Large intestine (tissue), 12 donors: ENCODE results near the gene SPEN. TPM values are rescaled to one million over a fixed set of nuclear protein-coding genes. Genes with fewer than 3 reads are reported as not detected.
"Not testable (repeated sequence)": the region's sequence is repeated elsewhere in the genome, so short reads cannot be mapped to it uniquely, and the experiment has no call there.

Experiments
- DNase-seq, 2 donors: peaks; one replicate each; pipeline versions ENCODE4 v3.0.0 to v3.0.0-alpha.2; 2013
- H3K27ac ChIP-seq: one replicate; pipeline ENCODE4 v1.5.1; 2013; ENCODE audit warnings: low read length
- H3K27me3 ChIP-seq: 2 replicates; pipeline ENCODE4 v1.6.1; 2013; ENCODE audit warnings: low read length; ENCODE audit not compliant: control insufficient read depth, insufficient read depth
- H3K36me3 ChIP-seq: 2 replicates; pipeline ENCODE4 v1.6.1; 2013; ENCODE audit warnings: low read length; ENCODE audit not compliant: control insufficient read depth, insufficient read depth
- H3K4me1 ChIP-seq: one replicate; pipeline ENCODE4 v1.6.1; 2013; ENCODE audit warnings: low read length; ENCODE audit not compliant: control insufficient read depth, insufficient read depth
- H3K4me3 ChIP-seq: one replicate; pipeline ENCODE4 v1.5.1; 2013; ENCODE audit warnings: low read length
- H3K9me3 ChIP-seq: one replicate; pipeline ENCODE4 v1.6.1; 2013; ENCODE audit warnings: mild to moderate bottlenecking, low read depth, low read length, moderate library complexity; ENCODE audit not compliant: control insufficient read depth
- WGBS: methylation state at CpG from one replicate; pipeline ENCODE4 v1.1.5; 2013; ENCODE audit warnings: low lambda C conversion rate; ENCODE audit not compliant: insufficient coverage; 5-methylcytosine and 5-hydroxymethylcytosine counted together
- long read RNA-seq, 11 donors: transcript quantifications; one replicate each; lab custom pipeline, GENCODE V29; 2026
- polyA plus RNA-seq: library from polyadenylated mRNA; unstranded; fragments of 120-200 nt; gene quantifications from one replicate; pipeline ENCODE4 v1.2.1, GENCODE V29; 2013

Gene SPEN
- 47.8 TPM for polyA plus RNA-seq
- long read RNA-seq, donor 1, partial matches to known transcripts: 6 of 7 reads
- long read RNA-seq, donor 1, other reads (novel, unspliced or antisense): 0 of 7 reads
- long read RNA-seq, donor 2, partial matches to known transcripts: 9 of 16 reads
- long read RNA-seq, donor 2, other reads (novel, unspliced or antisense): 0 of 16 reads
- long read RNA-seq, donor 3: 0 reads
- long read RNA-seq, donor 4, partial matches to known transcripts: 0 of 1 reads
- long read RNA-seq, donor 4, other reads (novel, unspliced or antisense): 0 of 1 reads
- long read RNA-seq, donor 5, partial matches to known transcripts: 0 of 6 reads
- long read RNA-seq, donor 5, other reads (novel, unspliced or antisense): 0 of 6 reads
- long read RNA-seq, donor 6, partial matches to known transcripts: 15 of 17 reads
- long read RNA-seq, donor 6, other reads (novel, unspliced or antisense): 0 of 17 reads
- long read RNA-seq, donor 7, partial matches to known transcripts: 5 of 8 reads
- long read RNA-seq, donor 7, other reads (novel, unspliced or antisense): 0 of 8 reads
- long read RNA-seq, donor 8, partial matches to known transcripts: 10 of 13 reads
- long read RNA-seq, donor 8, other reads (novel, unspliced or antisense): 0 of 13 reads
- long read RNA-seq, donor 9: 0 reads
- long read RNA-seq, donor 10, partial matches to known transcripts: 24 of 25 reads
- long read RNA-seq, donor 10, other reads (novel, unspliced or antisense): 0 of 25 reads
- long read RNA-seq, donor 11, partial matches to known transcripts: 31 of 32 reads
- long read RNA-seq, donor 11, other reads (novel, unspliced or antisense): 0 of 32 reads

DNA sequence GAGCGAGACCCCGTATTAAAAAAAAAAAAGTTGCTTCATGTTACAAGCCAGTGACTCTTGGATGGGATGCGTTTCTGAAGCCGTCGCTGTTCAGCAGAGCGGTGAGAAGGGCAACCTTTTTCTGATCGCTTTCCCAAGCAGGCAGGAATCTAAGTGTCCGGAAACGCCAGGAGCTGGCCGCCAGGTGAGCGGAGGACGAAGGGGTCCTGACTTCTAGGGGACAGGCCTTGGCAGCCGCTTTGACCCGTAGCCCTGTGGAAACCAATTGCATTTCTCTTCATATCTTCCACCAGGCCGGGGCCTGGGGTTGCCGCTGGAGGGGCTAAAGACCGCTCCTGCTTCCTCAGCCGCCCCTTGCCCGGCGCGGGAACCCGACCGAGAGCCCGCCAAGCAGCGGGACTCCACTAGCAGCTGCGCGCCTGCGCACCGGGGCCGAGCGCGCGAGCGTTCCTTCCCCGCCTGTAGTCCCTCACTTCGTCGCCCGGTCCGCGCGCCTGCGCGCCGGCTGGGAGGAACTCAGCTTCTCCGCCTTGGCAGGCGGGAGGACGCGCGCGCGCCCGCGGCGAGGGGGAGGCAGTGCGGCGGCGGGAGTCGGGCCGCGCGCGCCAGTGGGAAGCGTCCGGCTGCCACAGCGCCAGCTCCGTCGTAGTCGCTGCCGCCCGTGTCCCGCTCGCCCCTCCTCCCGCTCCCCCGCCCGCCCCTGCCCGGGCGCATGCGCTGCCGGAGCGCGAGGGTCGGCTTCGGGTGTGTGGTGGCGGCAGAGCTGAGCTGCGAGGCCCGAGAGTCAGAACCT, at the start of gene SPEN:
Gene SPEN, plus strand, starts transcription at position 608 of the 793 bp plus-strand sequence. CDS start 361 bp downstream, outside the sequence.
- no CpG with 5 or more reads among the region's 86 CpGs for WGBS
- peaks cover 12% of the 10 kb centered on the region for H3K4me1 ChIP-seq

DNA sequence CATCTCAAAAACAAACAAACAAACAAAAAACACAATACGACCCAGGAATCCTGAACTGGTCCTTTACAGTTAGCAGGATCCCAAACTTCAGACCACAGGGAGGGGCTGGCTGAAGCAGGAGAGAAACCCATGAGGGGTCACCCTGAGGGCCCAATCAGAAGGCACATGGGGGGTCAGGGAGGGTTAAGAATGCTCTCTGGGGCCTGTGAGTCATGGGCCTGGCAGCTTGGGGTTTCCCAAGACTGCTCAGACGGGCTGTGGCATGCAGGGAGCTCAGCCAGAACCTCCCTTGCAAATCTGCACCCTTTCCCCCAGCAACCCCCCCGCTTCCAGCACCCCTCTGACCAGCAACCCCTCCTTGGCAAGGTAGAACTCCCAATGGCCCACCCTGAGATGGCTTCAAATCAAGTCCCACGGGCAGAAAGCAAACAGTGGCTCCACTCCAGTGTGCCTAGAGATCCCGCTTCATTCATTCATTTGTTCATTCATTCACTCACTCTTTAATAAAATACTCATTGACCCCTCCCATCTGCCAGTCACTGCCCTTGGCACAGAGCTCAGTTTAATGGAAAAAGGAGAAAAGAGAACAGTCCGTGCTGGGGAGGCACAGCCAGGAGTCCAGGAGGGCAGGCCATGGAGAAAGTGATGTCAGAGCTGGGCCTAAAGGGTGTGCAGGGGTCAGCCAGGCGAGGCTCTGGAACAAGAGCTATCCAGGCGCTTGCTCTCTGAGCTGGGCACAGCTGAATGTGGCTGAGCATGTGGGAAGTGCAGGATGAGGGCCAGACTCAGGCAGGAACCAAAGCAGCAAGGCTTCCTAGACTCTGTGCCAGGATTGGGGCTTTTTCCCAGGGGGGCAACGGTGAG, 48.3 kb upstream of the SPEN start:
- Histone ChIP-seq H3K27ac (peak overlapping the region; percentile 64), H3K4me1 (peaks cover 47% of the 10 kb centered on the region), H3K27me3 (no peaks in the 10 kb centered on the region), H3K4me3 (no peak overlapping the region), H3K9me3 (no peaks in the 10 kb centered on the region), H3K36me3 (no peaks in the 10 kb centered on the region)
- DNase-seq: peak in 1 of 2 donors; percentile 42
- no CpG with 5 or more reads among the region's 9 CpGs for WGBS

More for the DNA sequence above, at the start of gene SPEN:
- Histone ChIP-seq H3K4me3 (peak within 1 kb of the TSS; percentile 99), H3K9me3 (no peaks in the 10 kb centered on the region), H3K27ac (peak within 1 kb of the TSS; percentile 97), H3K27me3 (no peaks in the 10 kb centered on the region), H3K36me3 (no peaks in the 10 kb centered on the region)
- DNase-seq: peak; percentile 98 to 99

DNA sequence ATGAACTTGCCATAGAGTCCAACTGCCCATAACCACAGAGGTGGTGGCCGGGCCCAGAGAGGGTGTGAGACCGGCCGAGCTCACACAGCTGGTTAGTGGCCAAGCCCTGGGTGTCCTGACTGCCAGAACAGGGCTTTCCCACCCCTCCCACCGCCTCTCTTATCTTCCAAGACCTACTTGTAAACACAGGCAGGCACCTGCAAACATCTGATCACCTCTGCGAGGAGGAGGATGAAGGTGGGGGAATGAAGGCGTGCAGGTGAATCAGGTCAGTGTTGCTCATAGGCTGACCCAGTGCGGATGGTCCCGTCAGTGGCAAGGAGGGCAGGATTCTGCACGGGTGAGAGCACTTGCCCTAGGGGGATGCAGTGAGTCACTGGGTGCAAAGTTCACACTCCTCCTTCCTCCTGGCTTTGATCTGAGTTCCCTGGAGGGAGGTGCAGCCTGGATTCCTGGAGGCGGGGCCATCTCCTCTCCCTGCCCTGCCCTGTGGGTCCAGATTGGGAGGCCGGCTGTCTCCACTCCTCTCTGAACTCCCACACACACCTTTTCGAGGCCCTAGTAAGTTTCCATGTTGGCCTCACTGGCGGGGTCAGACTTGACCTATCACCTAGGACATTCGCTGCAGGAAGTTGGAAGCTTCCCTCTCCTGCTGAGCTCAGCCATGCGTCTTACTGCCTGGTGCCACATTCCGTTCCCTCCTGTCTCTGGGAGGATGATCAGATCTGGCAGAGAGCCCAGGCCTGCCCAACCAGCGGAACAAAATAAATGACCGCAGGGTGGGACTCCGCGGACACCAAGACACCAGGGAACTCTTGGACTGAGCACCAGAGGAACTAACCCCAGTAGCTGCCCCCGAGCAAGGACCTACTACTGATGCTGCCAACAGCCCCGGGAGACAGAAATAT, 47.3 kb upstream of the SPEN start:
- Histone ChIP-seq H3K36me3 (no peaks in the 10 kb centered on the region), H3K4me3 (no peak overlapping the region), H3K9me3 (no peaks in the 10 kb centered on the region), H3K27me3 (no peaks in the 10 kb centered on the region), H3K4me1 (peaks cover 40% of the 10 kb centered on the region), H3K27ac (peak overlapping the region; percentile 64)
- WGBS: no CpG with 5 or more reads among the region's 22 CpGs
- DNase-seq: peak; percentile 94 to 97

- Histone ChIP-seq H3K4me1 (peaks cover 26% of the 10 kb centered on the region), H3K9me3 (no peaks in the 10 kb centered on the region), H3K36me3 (no peaks in the 10 kb centered on the region), H3K27ac (no peak overlapping the region), H3K27me3 (no peaks in the 10 kb centered on the region), H3K4me3 (no peak overlapping the region)
- WGBS: no CpG with 5 or more reads among the region's 17 CpGs
- DNase-seq: no peak
Measured at GRCh38 chr1:15802234-15802965, 45.1 kb upstream of the SPEN start.

DNA sequence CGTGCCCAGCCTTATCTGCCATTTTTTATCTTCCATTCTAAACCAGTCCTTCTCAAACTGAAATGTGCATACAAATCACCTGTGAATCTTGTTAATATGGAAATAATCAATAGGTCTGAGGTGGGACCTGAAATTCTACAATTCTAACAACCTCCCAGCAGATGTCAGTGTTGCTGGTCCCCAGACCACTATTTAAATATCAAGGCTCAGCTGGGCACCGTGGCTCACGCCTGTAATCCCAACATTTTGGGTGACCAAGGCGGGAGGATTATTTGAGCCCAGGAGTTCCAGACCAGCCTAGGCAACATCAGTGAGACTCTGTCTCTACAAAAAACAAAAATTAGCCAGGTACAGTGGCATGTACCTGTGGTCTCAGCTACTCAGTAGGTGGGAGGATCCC, 44.1 kb upstream of the SPEN start:
- Histone ChIP-seq H3K36me3 (no peaks in the 10 kb centered on the region), H3K4me1 (peaks cover 26% of the 10 kb centered on the region), H3K4me3 (no peak overlapping the region), H3K9me3 (no peaks in the 10 kb centered on the region), H3K27me3 (no peaks in the 10 kb centered on the region), H3K27ac (no peak overlapping the region)
- WGBS: no CpG with 5 or more reads among the region's 4 CpGs
- no peak for DNase-seq

DNA sequence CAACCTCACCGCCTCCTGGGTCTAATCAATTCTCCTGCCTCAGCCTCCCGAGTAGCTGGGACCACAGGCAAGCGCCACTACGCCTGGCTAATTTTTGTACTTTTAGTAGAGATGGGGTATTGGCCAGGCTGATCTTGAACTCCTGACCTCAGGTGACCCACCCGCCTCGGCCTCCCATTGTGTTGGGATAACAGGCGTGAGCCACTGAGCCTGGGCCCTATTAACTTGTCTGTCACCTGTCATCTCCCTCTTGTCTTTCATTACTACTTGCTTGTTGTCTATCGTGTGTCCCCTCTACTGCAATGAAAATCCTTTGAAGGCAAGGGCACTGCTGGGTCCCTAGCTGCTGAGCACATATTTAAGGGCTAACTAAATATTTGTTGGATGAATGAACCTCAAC, 43.4 kb upstream of the SPEN start:
- no peaks in the 10 kb centered on the region for H3K27me3 ChIP-seq
- H3K4me1 ChIP-seq: peaks cover 24% of the 10 kb centered on the region
- WGBS: 59% methylated on average over 3 of the region's 8 CpGs
- no peaks in the 10 kb centered on the region for H3K36me3 ChIP-seq
- H3K27ac ChIP-seq: no peak overlapping the region
- DNase-seq: no peak
- H3K4me3 ChIP-seq: no peak overlapping the region
- H3K9me3 ChIP-seq: no peaks in the 10 kb centered on the region

DNA sequence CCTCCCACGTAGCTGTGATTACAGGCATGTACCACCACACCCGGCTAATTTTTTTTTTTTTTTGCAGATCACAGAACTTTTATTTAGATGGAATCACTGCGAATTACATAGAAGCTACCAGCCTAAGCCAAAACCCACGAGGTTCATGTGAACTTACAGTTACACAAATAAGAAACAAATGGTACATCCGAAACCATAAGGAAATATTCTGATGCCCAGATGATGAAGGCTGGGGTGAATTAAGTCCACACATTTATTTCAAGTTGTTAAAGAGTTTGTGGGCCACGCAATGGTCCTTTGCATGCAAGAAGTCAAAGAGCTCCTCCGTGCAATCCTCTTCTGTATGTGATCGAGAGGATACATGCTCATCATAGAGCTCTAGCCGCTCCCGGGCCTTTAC, 40.4 kb upstream of the SPEN start:
- no peak overlapping the region for H3K27ac ChIP-seq
- H3K27me3 ChIP-seq: no peaks in the 10 kb centered on the region
- H3K36me3 ChIP-seq: no peaks in the 10 kb centered on the region
- no peaks in the 10 kb centered on the region for H3K9me3 ChIP-seq
- H3K4me3 ChIP-seq: no peak overlapping the region
- whole genome bisulfite sequencing: no CpG with 5 or more reads among the region's 10 CpGs
- peaks cover 1% of the 10 kb centered on the region for H3K4me1 ChIP-seq
- DNase-seq: no peak

DNA sequence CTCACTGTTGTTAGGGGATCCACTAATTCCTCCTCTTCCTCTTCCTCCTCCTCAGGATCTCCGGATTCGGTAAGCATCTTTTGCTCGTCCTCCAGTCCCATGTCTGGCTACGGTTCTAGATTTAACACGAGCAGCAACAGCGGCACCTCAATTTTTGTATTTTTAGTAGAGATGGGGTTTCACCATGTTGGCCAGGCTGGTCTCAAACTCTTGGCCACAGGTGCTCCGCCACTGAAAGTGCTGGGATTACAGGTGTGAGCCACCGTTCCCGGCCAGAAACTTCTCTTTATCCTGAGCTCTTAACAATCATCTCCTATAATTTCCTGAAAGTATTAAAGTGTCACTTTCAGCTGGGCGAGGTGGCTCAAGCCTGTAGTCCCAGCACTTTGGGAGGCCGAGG, 40.0 kb upstream of the SPEN start, which contains the start of gene UQCRHL:
Gene UQCRHL, minus strand, starts transcription at position 101 of the 400 bp plus-strand sequence. Its CDS starts 0 bp downstream, at position 101.
- H3K9me3 ChIP-seq, H3K27ac ChIP-seq, H3K27me3 ChIP-seq, H3K4me1 ChIP-seq, DNase-seq, H3K36me3 ChIP-seq, H3K4me3 ChIP-seq: not testable (repeated sequence)
- WGBS: no CpG with 5 or more reads among the region's 11 CpGs
